Hepatocyte (in vitro differentiated cells): Measurements from ENCODE around the gene CREBBP.

Source experiments
- CTCF ChIP-seq: fragments of 200-600 bp; sonication (generic); IDR thresholded peaks from 2 replicates; pipeline ENCODE4 v1.5.1; 2016; ENCODE audit warnings: antibody characterized with exemption, mild to moderate bottlenecking; ENCODE audit not compliant: poor library complexity
- EZH2 ChIP-seq: fragments of 200-600 bp; sonication (generic); IDR thresholded peaks from 2 replicates; pipeline ENCODE4 v1.6.1; 2016; ENCODE audit warnings: antibody characterized with exemption, mild to moderate bottlenecking, borderline replicate concordance
- EZH2phosphoT487 ChIP-seq: fragments of 200-600 bp; sonication (generic); IDR thresholded peaks from one replicate; pipeline ENCODE4 v1.6.1; 2018; ENCODE audit warnings: antibody characterized with exemption, mild to moderate bottlenecking, low read depth, moderate library complexity; ENCODE audit not compliant: unreplicated experiment, severe bottlenecking

DNA sequence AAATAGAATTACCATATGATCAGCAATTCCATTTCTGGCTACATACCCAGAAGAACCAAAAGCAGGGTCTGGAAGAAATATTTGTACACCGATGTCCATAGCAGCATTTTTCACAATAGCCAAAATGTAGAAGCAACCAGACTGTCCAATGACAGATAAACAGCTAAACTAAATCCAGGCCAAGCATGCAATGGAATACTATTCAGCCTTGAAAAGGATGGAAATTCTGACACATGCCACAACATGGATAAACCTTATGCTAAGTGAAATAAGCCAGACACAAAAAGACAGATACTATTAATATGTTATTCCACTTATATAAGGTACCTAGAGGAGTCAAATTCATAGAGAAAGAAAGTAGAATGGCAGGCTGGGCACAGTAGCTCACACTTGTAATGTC lies 25.9 kb upstream of the CREBBP start:
- TF ChIP-seq CTCF, result no peak
- no peak for TF ChIP-seq EZH2
- no peak for TF ChIP-seq EZH2phosphoT487
